Measurements from ENCODE around the gene UROS.

UROS gene

DNA sequence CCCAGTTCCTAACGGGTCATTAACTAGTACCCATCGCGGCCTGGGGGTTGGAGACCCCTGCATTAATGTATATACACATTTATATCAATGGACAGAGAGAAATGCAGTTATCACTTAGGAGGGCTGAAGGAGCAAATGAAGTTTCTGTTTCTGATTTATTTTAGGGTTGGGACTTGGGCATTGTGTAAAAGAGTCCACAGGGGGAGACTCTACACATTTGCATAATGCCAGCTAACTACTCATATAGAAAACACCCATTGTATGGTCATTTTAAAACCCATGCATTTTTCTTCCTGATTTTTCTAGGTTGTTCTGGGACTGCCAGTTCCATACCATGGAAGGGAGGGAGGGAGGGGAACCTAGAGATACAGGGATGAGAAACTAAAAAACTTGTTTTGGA lies 23.8 kb upstream of the UROS start:
- Histone ChIP-seq H3K9me3 (ENCODE audit: insufficient read depth, low read depth, low read length) (no peaks in the 10 kb centered on the region), H3K36me3 (ENCODE audit: insufficient read depth, low read length) (no peaks in the 10 kb centered on the region), H3K27me3 (ENCODE audit: insufficient read depth, low read length, poor library complexity, severe bottlenecking) (no peaks in the 10 kb centered on the region), H4K20me1 (ENCODE audit: insufficient read depth, low read length, poor library complexity, severe bottlenecking) (no peaks in the 10 kb centered on the region), H3F3A (ENCODE audit: low read depth) (no peaks in the 10 kb centered on the region), H3K9me2 (replicated peaks; ENCODE audit: low read depth, low read length) (no peaks in the 10 kb centered on the region), H3K9ac (ENCODE audit: low read depth, low read length, poor library complexity, severe bottlenecking) (no peak overlapping the region), H3K4me3 (ENCODE audit: low read length, poor library complexity, severe bottlenecking) (no peak overlapping the region), H3K79me2 (ENCODE audit: insufficient read depth, low read length) (no peaks in the 10 kb centered on the region), H2AFZ (ENCODE audit: low read length) (no peak overlapping the region), H3K4me1 (ENCODE audit: insufficient read depth, low read length, poor library complexity, severe bottlenecking) (no peaks in the 10 kb centered on the region), H3K4me2 (ENCODE audit: low read depth, low read length, poor library complexity, severe bottlenecking) (no peak overlapping the region)
- no peak for TF ChIP-seq EZH2phosphoT487 (IDR thresholded peaks at IDR 0.05; ENCODE audit: borderline replicate concordance)
- TF ChIP-seq, protein P1, sequence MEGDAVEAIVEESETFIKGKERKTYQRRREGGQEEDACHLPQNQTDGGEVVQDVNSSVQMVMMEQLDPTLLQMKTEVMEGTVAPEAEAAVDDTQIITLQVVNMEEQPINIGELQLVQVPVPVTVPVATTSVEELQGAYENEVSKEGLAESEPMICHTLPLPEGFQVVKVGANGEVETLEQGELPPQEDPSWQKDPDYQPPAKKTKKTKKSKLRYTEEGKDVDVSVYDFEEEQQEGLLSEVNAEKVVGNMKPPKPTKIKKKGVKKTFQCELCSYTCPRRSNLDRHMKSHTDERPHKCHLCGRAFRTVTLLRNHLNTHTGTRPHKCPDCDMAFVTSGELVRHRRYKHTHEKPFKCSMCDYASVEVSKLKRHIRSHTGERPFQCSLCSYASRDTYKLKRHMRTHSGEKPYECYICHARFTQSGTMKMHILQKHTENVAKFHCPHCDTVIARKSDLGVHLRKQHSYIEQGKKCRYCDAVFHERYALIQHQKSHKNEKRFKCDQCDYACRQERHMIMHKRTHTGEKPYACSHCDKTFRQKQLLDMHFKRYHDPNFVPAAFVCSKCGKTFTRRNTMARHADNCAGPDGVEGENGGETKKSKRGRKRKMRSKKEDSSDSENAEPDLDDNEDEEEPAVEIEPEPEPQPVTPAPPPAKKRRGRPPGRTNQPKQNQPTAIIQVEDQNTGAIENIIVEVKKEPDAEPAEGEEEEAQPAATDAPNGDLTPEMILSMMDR (conservative IDR thresholded peaks at IDR 0.05; ENCODE audit: low read length), result no peak

DNA sequence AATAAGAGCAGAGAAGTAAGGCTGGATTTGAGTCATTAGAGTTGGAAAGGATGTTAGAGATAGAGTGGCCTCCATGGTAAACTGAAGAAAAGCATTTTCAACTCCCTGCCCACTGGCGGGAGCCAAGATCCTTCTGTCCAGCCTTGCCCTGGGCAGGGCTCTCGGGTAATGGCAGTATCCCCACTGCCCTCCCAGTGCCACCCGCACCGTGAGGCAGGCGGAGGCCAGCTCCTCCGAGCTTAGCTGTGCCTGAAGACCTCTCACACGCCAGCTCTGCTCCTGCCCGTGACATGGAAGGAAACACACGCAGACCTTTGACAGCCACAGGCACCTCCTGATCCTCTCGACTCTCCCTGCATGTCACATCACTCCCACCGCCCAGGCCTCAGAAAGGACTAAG lies 22.6 kb upstream of the UROS start:
- no peaks in the 10 kb centered on the region for H3K9me3 ChIP-seq (ENCODE audit: insufficient read depth, low read depth, low read length)
- H3K4me1 ChIP-seq (ENCODE audit: insufficient read depth, low read length, poor library complexity, severe bottlenecking), result no peaks in the 10 kb centered on the region
- no peaks in the 10 kb centered on the region for H3K36me3 ChIP-seq (ENCODE audit: insufficient read depth, low read length)
- no peaks in the 10 kb centered on the region for H4K20me1 ChIP-seq (ENCODE audit: insufficient read depth, low read length, poor library complexity, severe bottlenecking)
- no peak for TF ChIP-seq EZH2phosphoT487 (IDR thresholded peaks at IDR 0.05; ENCODE audit: borderline replicate concordance)
- TF ChIP-seq, protein P1 (conservative IDR thresholded peaks at IDR 0.05; ENCODE audit: low read length), result no peak
- no peak overlapping the region for H3K4me3 ChIP-seq (ENCODE audit: low read length, poor library complexity, severe bottlenecking)
- no peaks in the 10 kb centered on the region for H3F3A ChIP-seq (ENCODE audit: low read depth)
- H3K9me2 ChIP-seq (replicated peaks; ENCODE audit: low read depth, low read length), result no peaks in the 10 kb centered on the region
- no peak overlapping the region for H3K4me2 ChIP-seq (ENCODE audit: low read depth, low read length, poor library complexity, severe bottlenecking)
- no peaks in the 10 kb centered on the region for H3K27me3 ChIP-seq (ENCODE audit: insufficient read depth, low read length, poor library complexity, severe bottlenecking)
- H3K79me2 ChIP-seq (ENCODE audit: insufficient read depth, low read length), result no peaks in the 10 kb centered on the region
- H3K9ac ChIP-seq (ENCODE audit: low read depth, low read length, poor library complexity, severe bottlenecking), result no peak overlapping the region
- no peak overlapping the region for H2AFZ ChIP-seq (ENCODE audit: low read length)

DNA sequence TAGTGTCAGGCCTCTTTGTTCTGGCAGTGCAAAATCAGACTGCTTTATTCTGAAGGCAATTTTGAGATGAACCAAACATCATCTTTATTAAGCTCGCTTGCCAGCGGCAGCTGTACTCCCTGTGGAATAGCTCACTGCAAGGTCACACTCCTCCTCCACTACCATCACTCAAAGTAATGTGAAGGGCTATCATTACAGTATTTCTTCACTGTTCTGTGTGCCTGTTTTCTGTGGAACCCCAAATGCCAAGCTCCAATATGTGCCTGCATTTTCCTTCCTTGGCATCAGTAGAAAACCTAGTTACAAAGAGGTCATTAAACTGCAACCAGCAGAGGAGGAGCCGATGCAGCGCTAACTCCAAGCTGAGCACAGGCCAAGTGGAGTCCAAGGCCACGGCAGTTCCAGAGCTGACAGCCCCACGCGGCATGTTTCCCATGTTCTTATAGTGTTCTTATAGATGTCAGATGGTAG lies 21.7 kb upstream of the UROS start:
- no peaks in the 10 kb centered on the region for H3K9me2 ChIP-seq (replicated peaks; ENCODE audit: low read depth, low read length)
- no peaks in the 10 kb centered on the region for H3K79me2 ChIP-seq (ENCODE audit: insufficient read depth, low read length)
- H2AFZ ChIP-seq (ENCODE audit: low read length), result no peak overlapping the region
- no peak overlapping the region for H3K9ac ChIP-seq (ENCODE audit: low read depth, low read length, poor library complexity, severe bottlenecking)
- H3K27me3 ChIP-seq (ENCODE audit: insufficient read depth, low read length, poor library complexity, severe bottlenecking), result no peaks in the 10 kb centered on the region
- no peaks in the 10 kb centered on the region for H3K4me1 ChIP-seq (ENCODE audit: insufficient read depth, low read length, poor library complexity, severe bottlenecking)
- H3K4me2 ChIP-seq (ENCODE audit: low read depth, low read length, poor library complexity, severe bottlenecking), result no peak overlapping the region
- no peaks in the 10 kb centered on the region for H3K9me3 ChIP-seq (ENCODE audit: insufficient read depth, low read depth, low read length)
- H4K20me1 ChIP-seq (ENCODE audit: insufficient read depth, low read length, poor library complexity, severe bottlenecking), result no peaks in the 10 kb centered on the region
- H3F3A ChIP-seq (ENCODE audit: low read depth), result no peaks in the 10 kb centered on the region
- H3K36me3 ChIP-seq (ENCODE audit: insufficient read depth, low read length), result no peaks in the 10 kb centered on the region
- H3K4me3 ChIP-seq (ENCODE audit: low read length, poor library complexity, severe bottlenecking), result no peak overlapping the region
- no peak for TF ChIP-seq EZH2phosphoT487 (IDR thresholded peaks at IDR 0.05; ENCODE audit: borderline replicate concordance)
- TF ChIP-seq, protein P1 (conservative IDR thresholded peaks at IDR 0.05; ENCODE audit: low read length), result no peak

All from Loucy (cell line).